CD4-positive, alpha-beta T cell treated with Interleukin-6 at 100 ng/mL for 8 hours (primary cell): Measurements from ENCODE around the gene UCN.

ENCODE experiments used
- DNase-seq: peaks from one replicate; pipeline ENCODE4 v3.0.0-alpha.2; 2020; ENCODE audit warnings: mixed read lengths, low spot score

UCN gene

GRCh38 chr2:27261241-27261925 is 46.9 kb downstream of the UCN start:
- DNase-seq: no peak

DNA sequence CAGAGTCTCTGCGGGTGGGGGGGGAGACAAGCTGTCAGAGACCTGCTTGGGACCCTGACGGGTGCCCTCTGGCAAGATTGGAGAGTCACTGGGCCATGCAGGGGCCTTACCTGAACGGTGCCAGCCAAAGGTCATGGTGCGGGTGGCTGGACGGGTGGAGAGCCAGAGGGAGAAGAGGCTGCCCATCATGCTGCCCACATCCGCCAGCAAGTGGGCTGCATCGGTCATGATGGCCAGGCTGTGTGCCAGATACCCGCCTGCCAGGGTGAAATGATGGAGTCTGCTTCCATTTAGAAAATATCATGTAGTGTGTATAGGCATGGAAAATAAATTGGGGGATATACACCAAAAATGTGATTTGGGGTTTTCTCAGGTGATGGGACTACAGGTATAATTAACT is 50.2 kb downstream of the UCN start:
- no peak for DNase-seq
